NCI-H460 (cell line): Measurements from ENCODE around the gene STIMATE. TPM values are rescaled to one million over a fixed set of nuclear protein-coding genes. Genes with fewer than 3 reads are reported as not detected.

Experiments
- DNase-seq: peaks from one replicate; pipeline ENCODE4 v3.0.0-alpha.2; 2016; ENCODE audit warnings: low read depth; ENCODE audit errors: extremely low read depth
- total RNA-seq: library from RNA; depleted of rRNA; stranded (reverse); fragments of >200 nt; shearing (Covaris generic); gene quantifications from 2 replicates; pipeline ENCODE4 v1.2.3, GENCODE V29; 2014

The STIMATE gene
- total RNA-seq, 1 experiment from 2014 or later = 4.3 TPM

- no peak for DNase-seq
Measured at GRCh38 chr3:52895418-52895817, 1.9 kb downstream of the STIMATE start.

DNA sequence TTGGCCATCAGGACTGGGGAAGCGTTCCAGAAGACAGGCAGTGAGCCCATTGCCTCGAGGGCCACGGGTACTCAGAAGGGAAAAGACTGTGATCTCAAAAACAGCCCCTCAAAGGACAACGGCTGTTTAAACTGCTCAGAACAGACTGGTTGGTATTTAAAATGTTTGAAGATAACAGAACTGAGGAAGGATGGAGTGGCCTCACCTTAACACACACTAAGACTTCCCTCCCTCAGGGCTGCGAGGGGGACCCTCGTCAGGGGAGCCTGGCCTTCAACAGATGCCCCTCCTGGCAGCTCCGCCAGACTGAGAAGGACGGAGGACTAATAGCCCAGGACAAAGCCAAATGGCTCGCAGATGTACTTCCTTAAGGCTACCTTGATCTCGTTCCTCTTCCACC is 2.6 kb downstream of the STIMATE start:
- no peak for DNase-seq

DNA sequence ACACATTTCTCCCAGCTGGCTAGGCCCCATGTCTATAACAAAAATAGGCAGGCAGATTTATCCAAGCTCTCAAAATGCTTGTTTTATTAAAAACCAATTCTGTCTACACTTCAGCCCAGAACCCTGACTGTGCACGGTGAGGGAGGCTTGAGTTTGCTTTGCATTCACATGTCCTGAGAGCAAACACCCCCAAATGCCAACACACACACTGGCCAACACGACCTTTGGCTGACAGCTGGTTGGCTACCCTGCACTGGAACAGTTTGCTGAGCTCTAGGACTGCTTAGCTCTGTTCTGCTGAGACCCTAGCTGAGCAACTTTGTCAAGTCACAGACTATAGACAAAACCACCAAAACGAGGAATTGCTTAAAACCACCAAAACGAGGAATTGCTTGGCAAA is 3.6 kb downstream of the STIMATE start:
- DNase-seq = no peak

- DNase-seq = no peak
Measured at GRCh38 chr3:52892625-52893311, 4.6 kb downstream of the STIMATE start.

DNA sequence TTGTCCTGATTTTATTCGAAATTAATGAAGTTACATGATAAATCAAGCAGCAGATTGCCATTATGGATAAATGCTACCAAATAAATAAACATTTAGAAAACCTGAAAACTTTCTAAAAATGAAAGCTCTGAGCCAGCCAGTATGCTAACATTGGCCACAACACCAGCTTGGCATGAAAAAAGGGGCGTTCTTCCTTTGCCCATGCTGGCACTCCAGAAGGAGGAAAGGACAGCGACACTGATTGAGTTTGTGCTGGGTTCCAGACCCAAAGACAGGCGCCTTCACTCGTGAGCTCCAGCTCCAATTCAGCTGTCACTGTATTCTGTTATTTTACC is 5.1 kb downstream of the STIMATE start:
- no peak for DNase-seq

DNA sequence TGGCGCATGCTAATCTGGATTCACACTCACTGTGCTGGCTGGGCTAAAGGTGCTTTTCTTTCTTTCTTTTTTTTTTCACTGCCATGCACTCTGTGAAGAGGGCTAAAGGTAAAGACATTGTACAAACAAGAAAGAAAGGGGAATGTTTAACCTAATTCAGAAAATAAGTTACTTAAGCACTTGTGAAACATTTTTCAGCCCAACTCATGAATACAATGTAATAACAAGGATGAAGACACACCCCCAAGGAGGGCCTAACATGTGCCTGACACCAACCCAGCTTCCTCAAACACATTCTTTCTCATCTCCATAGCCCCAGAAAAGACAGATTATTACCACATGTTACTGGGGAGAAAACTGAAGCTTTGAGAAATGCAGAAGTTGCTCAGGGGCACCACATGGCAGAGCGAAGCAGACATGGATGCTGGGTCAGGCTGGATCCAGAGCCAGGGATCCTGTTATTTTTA is 5.7 kb downstream of the STIMATE start:
- DNase-seq = no peak

- no peak for DNase-seq
Measured at GRCh38 chr3:52891164-52891563, 6.2 kb downstream of the STIMATE start.

DNA sequence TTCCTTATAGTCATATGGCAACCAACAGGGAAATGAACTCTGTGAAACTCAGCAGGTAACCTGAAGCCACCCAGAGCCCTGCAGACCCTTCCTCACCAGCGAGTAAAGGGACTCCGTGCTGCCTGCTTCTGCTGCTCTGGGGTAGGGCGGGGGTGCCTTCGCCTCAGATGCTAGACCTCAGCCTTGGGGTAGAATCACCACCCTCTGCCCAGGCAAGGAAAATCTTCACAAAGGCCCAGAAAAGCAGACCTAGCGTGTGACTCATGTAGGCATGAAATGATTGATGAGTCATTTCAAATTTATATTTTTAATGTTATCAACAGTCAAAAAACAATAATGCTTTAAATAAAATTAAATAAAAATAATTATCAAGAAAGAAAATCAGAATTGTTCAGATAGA is 6.6 kb downstream of the STIMATE start:
- no peak for DNase-seq

DNA sequence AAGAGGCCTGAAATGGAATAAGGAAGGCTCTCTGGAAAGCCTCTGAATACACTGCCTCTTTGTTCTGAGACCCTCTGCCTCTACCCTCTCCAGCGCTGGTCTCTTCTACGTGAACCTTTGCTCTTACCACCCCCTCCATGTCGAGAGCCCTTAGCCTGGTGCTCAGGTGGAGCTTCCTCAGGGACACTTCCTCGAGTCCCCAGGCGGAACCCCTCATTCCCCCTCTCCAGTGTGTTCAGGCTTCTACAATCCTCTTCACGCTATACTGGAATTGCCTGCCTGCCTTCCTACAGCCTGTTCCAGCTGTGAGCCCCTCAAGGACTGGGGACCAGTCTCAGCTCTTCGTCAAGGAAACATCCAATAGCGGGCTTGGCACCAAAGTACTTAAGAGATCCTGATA is 7.4 kb downstream of the STIMATE start:
- no peak for DNase-seq

- DNase-seq = no peak
Measured at GRCh38 chr3:52887166-52887565, 10.2 kb downstream of the STIMATE start.

- no peak for DNase-seq
Measured at GRCh38 chr3:52886049-52886730, 11.2 kb downstream of the STIMATE start.

- no peak for DNase-seq
Measured at GRCh38 chr3:52882377-52882776, 15.0 kb downstream of the STIMATE start.

DNA sequence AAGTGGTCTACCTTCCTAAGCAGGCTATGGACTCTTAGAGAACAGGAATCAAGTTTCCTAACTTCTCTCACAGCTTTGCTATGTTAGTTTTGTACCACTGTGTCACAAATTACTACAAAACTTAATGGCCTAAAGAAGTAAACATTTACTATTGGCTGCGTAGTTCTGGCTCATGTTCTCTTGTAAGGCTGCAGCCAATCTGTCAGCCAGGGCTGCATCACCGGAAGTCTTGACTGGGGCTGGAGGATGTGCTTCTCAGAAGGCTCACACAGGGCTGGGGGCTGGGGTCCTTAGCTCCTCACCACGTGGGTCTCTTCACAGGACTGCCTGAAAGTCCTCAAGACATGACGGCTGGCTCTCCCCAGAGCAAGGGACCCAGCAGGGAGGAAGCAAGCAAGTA is 15.5 kb downstream of the STIMATE start:
- DNase-seq = no peak

- DNase-seq = no peak
Measured at GRCh38 chr3:52880474-52880873, 16.9 kb downstream of the STIMATE start.

DNA sequence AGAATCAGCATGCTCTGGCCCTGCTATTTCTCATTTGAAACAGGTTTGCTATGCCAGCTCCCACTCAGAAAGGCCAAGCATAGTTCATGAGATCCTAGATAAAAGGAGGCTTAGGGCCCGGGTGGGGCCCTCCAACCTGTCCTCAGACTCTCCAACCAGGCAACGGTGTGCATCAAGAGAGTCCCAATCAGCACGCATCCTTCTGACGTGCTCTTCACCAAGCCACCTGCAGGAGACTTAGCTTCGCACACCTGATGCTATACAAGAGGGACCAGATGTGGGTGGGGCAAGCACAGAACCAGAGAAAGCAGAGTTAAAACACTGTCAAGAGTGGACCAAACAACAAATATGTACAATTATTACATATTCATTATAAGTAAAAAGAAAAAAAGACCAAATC is 17.3 kb downstream of the STIMATE start:
- DNase-seq = no peak

DNA sequence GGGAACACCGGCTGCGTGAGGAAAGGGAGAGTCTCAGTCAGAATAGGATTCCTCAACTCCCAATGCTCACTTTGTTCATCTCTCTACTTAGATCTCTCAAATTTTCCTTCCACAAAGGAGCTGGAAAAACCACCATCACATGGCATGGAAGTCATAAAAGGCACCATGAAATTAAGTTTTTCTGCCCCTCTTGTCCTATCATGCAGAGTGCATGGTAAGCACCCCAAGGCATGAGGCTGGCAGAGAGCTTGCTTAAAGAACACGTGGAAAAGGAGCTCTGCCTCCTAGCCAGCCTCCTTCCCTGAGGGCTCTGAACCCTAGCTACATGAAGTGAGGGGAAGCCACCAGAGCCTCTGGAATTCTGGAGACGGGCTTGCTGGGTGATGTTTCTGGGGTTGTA is 17.8 kb downstream of the STIMATE start:
- no peak for DNase-seq

DNA sequence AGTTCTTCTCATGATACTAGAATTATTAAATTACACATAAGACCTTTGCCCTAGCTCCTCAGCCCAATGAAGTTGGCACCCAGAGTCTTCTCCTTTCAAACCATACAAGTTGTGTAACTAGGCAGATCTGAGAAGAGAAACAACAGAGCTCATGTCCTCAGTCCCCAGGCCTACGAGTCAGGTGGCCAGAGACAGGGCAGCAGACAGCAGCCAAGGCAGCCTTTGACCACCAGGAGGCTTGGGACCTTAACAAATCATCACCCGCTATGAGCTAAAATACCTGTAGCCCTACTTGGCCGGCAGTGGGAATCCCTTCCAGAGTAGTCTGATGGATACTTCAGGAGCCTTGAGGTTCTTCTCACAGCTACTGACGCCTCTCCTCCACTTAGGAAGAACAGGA is 18.3 kb downstream of the STIMATE start:
- DNase-seq = no peak

DNA sequence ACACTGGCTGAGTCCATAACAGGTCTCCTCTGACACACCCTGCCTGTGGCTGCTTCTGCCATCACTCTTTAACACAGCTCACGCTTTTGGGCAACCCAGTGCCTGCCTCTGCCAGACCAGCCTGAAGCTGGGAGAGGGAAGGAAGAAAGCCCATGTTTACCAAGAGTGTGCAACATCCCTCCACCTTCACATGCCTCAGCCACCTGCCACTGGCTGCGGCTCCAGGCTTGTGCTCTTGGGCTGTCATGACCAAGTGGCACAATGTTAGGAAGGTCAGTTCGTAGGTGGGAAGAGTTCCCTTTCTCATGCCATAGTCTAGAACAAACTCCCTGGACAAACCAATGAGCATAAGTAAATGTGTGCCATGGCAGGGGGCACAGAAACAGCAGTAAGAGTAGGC is 20.3 kb downstream of the STIMATE start:
- no peak for DNase-seq

DNA sequence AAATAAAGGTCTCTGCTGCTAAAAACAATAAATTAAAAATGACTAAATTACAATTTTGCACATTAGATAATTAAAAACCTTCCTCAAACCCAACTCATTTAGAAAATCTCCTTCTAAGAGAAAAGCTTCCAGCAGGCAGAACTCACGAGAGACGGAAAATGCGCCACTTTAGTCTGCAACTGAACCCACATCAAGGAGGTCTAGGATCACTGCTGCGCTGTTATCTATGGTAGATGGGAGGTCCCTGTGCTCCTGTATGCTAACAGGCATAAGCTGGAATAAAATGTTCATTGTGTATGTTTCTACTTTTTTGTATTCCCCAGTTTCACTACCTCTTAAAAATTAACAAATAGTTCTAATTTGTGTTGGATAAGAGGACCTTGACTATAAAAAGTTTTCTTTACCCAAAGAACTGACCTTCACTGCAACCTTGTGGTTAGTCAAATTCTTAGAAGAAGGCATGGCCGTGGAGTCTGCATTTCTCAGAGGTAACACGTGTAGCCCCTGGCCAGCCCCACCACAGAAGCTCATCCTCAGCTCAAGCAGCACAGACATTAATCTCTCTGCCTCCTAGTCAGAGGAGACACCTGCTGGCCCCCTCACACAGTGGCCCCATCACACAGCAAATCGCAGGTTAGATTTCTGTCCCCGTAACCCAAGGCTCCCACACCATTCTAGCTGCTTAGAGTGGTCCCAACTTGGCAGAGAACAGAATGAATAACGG is 22.3 kb downstream of the STIMATE start:
- no peak for DNase-seq

GRCh38 chr3:52874160-52874701 is 23.1 kb downstream of the STIMATE start:
- no peak for DNase-seq

DNA sequence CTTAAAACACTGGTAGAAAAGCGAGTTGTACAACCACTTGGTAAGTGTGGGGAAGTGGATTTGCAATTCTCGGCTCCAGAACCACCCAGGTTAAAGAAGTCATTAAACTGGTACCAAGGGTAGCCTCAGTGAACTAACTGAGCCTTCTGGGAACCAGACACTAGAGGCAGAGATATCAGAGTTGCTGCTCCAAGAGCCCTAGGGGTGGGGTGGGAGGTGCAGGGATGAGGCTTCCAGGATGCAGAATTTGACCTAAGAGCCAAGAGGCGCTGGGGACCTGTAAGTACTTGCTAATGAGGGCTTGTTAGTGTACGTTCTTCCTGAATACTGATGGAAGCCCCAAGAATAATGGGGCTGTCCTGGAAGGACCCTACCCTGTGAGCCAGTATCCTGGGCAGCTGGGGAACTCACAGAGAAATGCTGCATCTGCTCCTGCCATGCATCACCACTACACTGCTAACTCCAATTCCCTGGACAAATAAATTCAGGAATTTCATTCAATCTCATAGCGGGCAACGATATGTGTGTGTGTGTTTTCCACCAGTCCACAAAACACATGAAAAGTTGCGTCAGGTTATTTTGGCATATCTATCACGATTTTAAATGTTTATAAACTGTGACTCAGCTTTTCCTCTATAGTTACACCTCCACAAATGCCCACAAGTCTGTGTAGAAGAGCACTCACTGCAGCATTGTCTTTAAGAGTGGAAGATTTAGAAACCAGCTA is 23.8 kb downstream of the STIMATE start:
- peak; percentile 43 for DNase-seq
